Osteoblast (primary cell): Measurements from ENCODE around the gene PACC1. TPM values are rescaled to one million over a fixed set of nuclear protein-coding genes. Genes with fewer than 3 reads are reported as not detected.

Source experiments
- DNase-seq: peaks from one replicate; pipeline ENCODE4 v3.0.0; 2011; ENCODE audit warnings: low spot score, mixed read lengths; ENCODE audit not compliant: insufficient read length; ENCODE audit errors: missing footprints
- H2AFZ ChIP-seq: 2 replicates; pipeline ENCODE4 v1.6.0; 2011; ENCODE audit warnings: mild to moderate bottlenecking, low read length
- H3K27ac ChIP-seq: 2 replicates; pipeline ENCODE4 v1.5.1; 2011; ENCODE audit warnings: mild to moderate bottlenecking, low read depth, low read length, moderate library complexity
- H3K27me3 ChIP-seq: 2 replicates; pipeline ENCODE4 v1.6.0; 2012; ENCODE audit warnings: mild to moderate bottlenecking, control low read depth, inconsistent platforms, low read length, moderate library complexity; ENCODE audit not compliant: insufficient read depth
- H3K36me3 ChIP-seq: 2 replicates; pipeline ENCODE4 v1.5.1; 2011; ENCODE audit warnings: mild to moderate bottlenecking, low read length, control low read depth, moderate library complexity; ENCODE audit not compliant: insufficient read depth
- H3K4me1 ChIP-seq: 2 replicates; pipeline ENCODE4 v1.5.1; 2011; ENCODE audit warnings: mild to moderate bottlenecking, low read length, control low read depth, moderate library complexity; ENCODE audit not compliant: insufficient read depth
- H3K4me2 ChIP-seq: 2 replicates; pipeline ENCODE4 v1.6.0; 2011; ENCODE audit warnings: mild to moderate bottlenecking, low read length; ENCODE audit not compliant: insufficient read depth
- H3K4me3 ChIP-seq: fragments of 200-600 bp; sonication (generic); 3 replicates; pipeline ENCODE4 v1.5.1; 2012; ENCODE audit warnings: mild to moderate bottlenecking, low read length, inconsistent platforms; ENCODE audit not compliant: insufficient read depth
- H3K79me2 ChIP-seq: 2 replicates; pipeline ENCODE4 v1.6.0; 2012; ENCODE audit warnings: mild to moderate bottlenecking, low read length, control low read depth, inconsistent platforms; ENCODE audit not compliant: insufficient read depth
- H3K9me3 ChIP-seq: 2 replicates; pipeline ENCODE4 v1.5.1; 2011; ENCODE audit warnings: low read depth, low read length, control low read depth
- H4K20me1 ChIP-seq: 2 replicates; pipeline ENCODE4 v1.6.0; 2012; ENCODE audit warnings: mild to moderate bottlenecking, low read length, control low read depth; ENCODE audit not compliant: insufficient read depth
- CTCF ChIP-seq: IDR thresholded peaks from 2 replicates; pipeline ENCODE4 v1.5.1; 2011; ENCODE audit warnings: mild to moderate bottlenecking, low read depth, low read length, moderate library complexity; ENCODE audit errors: extremely low read depth
- total RNA-seq: library from RNA; depleted of rRNA; stranded (reverse); fragments of >200 nt; gene quantifications from 2 replicates; pipeline ENCODE4 v1.2.3, GENCODE V29; 2012

The PACC1 gene
- total RNA-seq, 1 donor: 6.5 TPM

GRCh38 chr1:212437179-212437798 is 22.6 kb upstream of the PACC1 start:
- Histone ChIP-seq H3K4me3 (no peak overlapping the region), H3K36me3 (no peaks in the 10 kb centered on the region), H2AFZ (no peak overlapping the region), H4K20me1 (peaks cover 10% of the 10 kb centered on the region), H3K79me2 (peaks cover 28% of the 10 kb centered on the region), H3K4me2 (no peak overlapping the region), H3K9me3 (no peaks in the 10 kb centered on the region), H3K27ac (no peak overlapping the region), H3K4me1 (peaks cover 5% of the 10 kb centered on the region), H3K27me3 (no peaks in the 10 kb centered on the region)
- TF ChIP-seq CTCF: no peak
- DNase-seq: no peak

GRCh38 chr1:212434992-212435391 is 20.3 kb upstream of the PACC1 start:
- Histone ChIP-seq H3K4me2 (no peak overlapping the region), H3K9me3 (no peaks in the 10 kb centered on the region), H2AFZ (no peak overlapping the region), H3K36me3 (no peaks in the 10 kb centered on the region), H3K27ac (no peak overlapping the region), H3K4me3 (no peak overlapping the region), H3K4me1 (peaks cover 8% of the 10 kb centered on the region), H3K27me3 (no peaks in the 10 kb centered on the region), H3K79me2 (peaks cover 21% of the 10 kb centered on the region), H4K20me1 (peaks cover 7% of the 10 kb centered on the region)
- no peak for TF ChIP-seq CTCF
- no peak for DNase-seq

- Histone ChIP-seq H2AFZ (peak overlapping the region; percentile 74), H3K27ac (peak overlapping the region; percentile 36), H3K4me3 (peak overlapping the region; percentile 78), H4K20me1 (peaks cover 7% of the 10 kb centered on the region), H3K9me3 (no peaks in the 10 kb centered on the region), H3K27me3 (no peaks in the 10 kb centered on the region), H3K4me2 (peak overlapping the region; percentile 81), H3K36me3 (no peaks in the 10 kb centered on the region), H3K79me2 (peaks cover 20% of the 10 kb centered on the region), H3K4me1 (peaks cover 8% of the 10 kb centered on the region)
- DNase-seq: peak; percentile 78
- TF ChIP-seq CTCF: no peak
Measured at GRCh38 chr1:212433577-212434462, 19.1 kb upstream of the PACC1 start.
